Fibroblast of the conjunctiva (primary cell): ENCODE data around the gene NR2F6.
A peak's percentile ranks its signal among the peaks of the same experiment; 100 is the strongest.

ENCODE experiments used
- DNase-seq: peaks from one replicate; pipeline ENCODE4 v3.0.0-alpha.2; 2010; ENCODE audit warnings: low read depth

NR2F6 gene

DNA sequence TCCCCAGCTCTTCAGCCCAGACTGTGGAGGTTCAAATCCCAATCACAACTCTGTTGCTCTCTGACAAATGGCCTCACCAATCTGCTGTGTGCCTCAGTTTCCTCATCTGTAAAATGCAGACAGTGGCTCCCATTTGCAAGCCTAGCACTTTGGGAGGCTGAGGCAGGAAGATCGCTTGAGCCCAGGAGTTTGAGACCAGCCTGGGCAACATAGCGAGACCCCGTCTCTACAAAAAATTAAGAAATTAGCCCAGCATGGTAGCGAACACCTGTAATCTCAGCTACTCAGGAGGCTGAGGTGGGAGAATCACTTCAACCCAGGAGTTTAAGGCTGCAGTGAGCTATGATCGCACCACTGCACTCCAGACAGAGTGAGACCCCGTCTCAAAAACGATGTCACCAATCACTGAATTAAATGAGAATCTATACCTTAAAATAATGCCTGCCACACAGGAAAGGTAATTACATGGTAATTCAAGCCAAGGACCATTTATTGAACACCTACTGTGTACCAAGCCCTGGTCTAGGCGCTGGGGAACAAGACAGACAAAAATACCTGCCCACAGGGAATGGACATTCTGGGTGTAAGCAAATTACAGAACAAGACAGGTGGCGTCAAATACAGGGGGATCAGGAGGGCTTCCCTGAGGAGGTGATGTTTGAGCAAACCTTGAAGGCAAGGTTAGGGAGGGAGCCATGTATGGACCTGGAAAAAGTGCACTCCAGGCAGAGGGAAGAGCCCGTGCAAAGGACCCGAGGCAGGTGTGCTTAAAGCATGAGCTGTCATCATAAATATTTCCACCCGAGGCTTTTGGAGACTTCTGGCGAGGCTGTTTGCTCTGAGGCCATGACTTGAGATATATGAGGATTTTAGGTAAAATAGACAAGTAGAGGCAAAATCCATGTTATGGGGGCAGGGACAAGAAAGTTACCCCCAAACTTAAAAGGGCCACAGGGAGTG, 7.7 kb downstream of the NR2F6 start:
- DNase-seq = no peak

DNA sequence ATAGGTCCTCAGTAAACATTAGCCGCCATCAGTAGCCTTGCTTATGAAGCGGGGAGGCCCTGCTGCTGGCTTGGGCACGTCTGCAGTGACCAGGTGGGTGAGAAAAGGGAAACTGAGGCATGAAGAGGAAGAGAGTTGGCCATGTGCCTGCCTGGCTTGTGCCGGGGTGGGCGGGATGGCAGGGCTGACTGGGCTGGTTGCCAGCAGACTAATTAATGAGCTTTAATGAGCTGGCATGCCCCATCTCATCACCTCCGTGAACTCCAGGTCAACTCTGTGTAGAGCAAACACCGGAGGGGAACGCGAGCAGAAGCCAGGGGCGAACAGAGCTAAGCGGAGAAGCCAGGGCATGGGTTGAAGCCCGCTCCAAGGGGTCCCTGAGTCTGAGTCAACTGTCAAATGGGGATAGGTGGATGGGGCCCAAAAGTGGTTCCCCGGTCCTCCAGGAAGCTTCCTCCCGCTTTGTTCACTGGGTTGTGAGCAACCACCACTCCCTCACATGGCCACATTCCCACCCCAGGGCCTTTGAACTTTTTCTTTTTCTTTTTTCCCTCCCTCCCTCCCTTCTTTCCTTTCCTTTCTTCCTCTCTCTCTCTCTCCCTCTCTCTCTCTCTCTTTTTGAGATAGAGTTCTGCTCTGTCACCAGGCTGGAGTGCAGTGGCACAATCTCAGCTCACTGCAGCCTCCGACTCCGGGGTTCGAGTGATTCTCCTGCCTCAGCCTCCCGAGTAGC, 8.7 kb downstream of the NR2F6 start:
- no peak for DNase-seq

DNA sequence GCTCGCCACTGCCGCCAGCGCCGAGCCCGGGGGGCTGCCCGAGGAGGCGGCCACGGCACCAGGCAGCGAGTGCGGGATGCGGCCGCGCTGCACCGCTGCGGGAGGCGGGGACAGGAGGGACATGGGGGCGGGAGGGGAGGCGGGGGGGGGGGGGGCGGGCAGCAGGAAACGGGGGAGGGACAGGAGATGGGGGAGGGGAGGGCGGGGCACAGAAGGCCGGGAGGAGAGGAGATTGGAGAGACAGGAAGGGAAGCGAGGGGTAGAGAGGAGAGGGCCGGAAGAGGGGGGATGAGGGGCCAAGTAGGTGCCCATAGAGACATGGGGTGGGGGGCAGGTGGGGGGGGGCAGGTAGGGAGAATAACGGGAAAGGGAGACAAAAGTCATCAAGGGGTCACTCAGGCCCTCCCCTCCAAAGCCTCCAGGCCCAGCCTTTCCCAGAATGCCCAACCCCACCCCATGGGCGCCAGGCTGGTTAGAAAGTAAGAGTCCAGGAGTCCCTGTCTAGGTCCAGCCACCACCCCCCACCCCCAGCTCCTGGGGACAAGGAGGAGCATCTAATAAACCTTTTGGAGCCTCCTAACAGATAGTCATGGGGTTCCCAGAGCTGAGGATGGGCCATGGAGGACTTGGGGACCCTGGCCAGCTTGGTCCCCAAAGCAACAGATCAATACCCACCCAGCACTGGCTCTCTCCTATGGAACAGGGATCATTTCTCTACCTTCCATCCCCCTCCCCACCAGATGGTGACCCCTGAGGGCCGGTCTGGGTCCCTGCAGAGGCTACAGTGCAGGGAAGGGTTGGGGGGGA, 9.5 kb downstream of the NR2F6 start:
- no peak for DNase-seq

DNA sequence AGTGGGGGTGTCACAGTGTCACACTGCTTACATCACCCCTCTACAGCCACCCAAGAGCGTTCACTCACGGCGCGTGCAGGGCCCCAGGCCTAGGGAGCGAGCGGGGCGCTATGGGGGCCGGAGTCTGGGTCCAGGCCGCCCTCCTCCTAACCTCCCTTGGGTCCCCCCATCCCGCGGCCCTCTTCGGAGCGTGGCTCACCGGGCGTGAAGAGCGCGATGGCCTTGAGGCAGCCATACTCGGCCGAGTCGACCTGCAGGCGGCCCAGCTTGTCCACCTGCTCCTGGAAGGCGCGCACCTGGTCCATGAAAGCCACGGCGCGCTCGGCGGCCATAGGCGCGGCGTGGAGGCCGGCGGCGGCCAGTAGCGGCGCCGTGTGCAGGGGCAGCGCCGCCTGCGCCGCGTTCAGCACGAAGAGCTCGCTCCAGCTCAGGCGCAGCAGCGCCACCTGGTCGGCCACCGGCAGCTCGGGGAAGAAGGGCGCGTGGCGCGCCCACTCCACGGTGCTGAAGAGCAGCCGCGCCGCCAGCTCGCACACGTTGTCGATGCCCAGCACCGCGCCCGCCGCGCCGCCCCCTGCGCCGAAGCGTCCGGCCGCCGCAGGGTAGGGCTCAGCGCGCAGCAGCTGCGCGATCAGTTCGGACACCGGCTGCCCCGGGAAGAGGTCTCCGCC, 10.3 kb downstream of the NR2F6 start:
- no peak for DNase-seq

DNA sequence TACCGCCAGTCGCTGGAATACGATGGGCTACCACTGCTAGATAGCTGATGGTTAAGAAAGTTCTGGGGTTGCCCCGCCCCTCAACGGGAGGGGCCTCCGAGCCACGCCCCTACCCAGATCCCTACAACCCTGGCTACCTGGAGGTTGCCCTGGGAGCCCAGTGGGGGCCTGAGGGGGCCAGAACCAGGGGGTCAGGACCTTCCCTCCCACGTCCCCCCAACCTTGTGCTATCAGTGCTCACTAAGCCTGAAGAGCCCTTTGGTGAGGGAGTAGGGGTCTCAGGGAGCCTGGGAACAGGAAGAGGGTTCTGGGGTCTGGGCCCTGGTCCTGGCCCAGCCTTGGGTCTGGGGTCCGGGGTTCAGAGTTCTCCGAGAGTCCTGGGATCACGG, 10.8 kb downstream of the NR2F6 start:
- DNase-seq = no peak

DNA sequence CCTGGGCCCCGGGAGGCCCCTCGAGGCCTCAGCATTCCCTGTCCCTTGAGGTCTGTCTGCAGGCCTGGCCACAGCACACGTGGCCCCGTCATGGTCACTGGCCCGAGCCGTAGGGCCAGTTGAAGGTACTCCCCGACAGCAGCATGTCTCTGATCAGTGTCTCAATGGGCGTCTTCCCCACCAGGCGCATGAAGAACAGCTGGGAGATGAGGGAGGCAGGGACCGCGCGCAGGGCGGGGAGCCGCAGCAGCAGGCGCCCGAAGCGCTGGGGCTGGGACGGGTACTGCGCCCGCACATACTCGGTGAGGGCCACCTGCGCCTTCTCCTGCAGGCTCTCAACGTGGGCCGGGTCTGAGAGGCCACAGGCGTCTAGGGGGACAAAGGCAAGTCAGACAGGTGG, 13.5 kb downstream of the NR2F6 start:
- no peak for DNase-seq

DNA sequence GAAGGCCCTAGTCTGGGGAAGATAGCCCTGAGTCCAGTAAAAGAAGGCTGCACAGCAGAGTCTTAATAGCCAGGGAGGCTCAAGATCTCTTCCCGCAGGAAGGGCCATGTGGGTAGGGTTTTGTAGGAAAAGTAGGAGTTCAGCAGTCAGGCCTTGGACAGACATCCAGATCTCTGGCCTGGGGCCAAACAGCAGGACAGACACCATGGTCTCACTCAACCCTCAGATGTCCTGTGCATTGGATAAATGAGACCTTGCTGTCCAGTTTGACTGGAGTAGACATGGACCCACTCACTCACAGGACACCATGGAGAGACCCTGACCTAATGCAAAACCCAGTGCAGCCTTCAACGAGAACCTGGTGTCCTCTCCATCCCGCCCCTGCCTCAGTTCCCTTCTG, 15.8 kb downstream of the NR2F6 start:
- no peak for DNase-seq

DNA sequence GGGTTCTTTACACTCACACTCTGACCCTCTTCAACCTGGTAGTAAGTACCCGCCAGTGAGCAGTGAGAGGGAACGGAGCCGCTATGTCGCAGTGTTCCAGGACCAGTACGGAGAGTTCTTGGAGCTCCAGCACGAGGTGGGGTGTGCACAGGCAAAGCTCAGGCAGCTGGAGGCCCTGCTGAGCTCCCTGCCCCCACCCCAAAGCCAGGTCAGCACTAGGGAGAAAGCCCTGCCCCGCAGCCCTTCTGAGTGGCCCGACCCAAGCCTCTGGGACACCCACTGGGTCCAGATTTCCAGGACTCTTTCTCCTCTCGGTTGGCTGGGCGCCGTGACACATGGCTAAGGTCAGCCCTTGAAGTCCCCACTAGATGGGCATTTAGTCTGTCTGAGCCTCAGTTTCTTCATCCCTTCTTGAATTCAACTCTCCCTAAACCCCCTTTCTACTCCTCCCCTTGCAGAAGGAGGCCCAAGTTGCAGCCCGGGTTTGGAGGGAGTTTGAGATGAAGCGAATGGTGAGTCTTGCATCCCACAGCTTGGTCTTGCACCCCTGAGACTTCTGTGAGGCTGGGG, 17.8 kb downstream of the NR2F6 start:
- no peak for DNase-seq

DNA sequence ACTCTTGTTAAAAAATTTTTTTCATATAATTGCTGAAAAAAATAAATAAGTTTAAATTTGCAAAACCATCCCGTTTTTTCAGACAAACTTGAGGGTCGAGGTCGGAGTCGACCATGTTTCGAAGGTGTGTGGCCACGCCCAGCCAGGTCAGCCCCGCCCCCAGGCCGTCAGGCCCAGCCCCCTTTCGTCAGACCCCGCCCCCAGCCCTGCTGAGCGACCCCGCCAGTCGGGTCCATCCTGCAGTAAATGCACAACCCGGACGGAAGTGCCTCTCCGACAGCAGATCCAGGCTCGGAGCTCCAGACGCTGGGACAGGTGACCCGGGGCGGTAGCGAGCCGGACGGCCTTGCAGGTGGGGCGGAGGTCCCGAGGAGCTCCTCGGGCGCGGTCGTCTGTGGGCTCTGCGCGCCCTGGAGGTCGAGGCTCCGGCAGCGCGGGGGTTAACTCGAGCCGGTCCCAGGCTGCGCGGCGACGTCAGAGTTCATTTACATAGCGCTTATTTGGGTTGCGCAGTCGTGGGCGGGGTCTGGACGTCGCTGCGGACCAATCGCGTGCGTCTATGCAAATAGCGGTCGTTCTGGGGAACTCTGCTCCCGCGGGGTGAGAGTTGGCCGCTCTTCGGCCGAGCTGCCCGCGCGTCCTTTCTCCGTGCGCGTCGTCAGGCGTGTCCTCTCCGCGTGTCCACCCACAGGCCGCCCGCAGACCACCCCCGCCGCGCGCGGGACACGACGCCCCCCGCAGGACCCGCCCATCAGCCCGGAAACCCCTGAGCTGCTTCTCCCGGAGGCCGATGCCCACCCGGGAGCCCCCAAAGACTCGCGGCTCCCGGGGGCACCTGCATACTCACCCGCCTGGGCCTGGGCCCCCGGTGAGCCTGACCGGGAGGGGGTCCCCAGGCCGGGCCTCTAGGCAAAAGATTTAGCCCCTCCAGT, 19.5 kb downstream of the NR2F6 start, which contains the start of gene OCEL1:
OCEL1 (plus strand) TSS at position 225 of the 932 bp plus-strand sequence; CDS start at position 247, 22 bp downstream.
- DNase-seq = peak; percentile 93

DNA sequence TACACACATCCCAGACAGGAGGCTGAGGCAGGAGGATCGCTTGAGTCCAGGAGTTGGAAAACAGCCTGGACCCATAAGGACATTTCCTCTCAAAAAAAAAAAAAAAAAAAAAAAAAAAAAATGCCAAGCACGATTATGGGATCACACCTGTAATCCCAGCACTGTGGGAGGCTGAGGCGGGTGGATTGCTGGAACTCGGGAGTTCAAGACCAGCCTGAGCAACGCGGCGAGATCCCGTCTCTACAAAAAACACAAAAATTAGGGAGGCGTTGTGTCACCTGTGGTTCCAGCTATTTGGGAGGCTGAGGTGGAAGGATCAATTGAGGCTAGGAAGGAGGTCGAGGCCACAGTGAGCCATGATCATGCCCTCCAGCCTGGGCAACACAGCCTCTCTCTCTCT, 20.7 kb downstream of the NR2F6 start:
- DNase-seq = no peak

DNA sequence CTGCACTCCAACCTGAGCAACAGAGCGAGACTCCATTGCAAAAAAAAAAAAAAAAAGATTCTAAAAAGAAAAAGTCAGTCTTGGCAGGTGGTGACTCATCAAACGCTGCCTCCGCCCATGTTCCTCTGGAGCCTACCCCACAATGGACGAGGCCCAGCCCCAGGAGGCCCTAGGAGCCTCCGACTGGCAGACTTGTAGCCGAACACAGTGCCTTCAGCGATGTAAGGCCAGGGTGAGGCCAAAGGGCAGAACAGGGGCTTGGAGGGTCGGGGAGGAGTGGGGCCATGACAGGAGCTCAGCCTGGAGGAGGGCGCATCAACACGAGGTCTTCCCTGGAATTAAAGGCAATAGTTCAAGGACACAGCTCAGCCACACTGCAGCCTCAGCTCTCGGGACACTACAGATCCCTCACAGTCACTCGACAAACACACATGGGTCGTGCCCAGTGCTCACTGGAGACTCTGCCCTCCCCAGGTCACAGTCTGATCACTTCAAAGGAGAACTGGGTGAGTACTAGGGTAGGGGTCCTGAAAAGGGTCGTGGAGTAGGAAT, 25.4 kb downstream of the NR2F6 start:
- peak; percentile 83 for DNase-seq

DNA sequence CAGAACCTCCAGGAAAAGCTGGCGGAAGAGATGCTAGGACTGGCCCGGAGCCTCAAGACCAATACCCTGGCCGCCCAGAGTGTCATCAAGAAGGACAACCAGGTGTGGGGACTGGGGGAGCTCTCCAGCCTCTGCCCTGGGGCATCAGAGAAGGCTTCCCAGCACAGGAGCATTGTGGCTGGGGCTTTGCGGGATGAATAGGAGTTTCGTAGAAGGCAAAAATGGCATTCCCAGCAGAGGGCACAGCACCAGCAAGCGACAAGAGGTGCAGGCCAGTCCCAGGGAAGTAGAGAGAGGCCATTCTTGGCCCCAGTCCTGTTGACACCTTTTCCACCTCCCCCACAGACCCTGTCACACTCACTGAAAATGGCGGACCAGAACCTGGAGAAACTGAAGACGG, 26.4 kb downstream of the NR2F6 start:
- no peak for DNase-seq

DNA sequence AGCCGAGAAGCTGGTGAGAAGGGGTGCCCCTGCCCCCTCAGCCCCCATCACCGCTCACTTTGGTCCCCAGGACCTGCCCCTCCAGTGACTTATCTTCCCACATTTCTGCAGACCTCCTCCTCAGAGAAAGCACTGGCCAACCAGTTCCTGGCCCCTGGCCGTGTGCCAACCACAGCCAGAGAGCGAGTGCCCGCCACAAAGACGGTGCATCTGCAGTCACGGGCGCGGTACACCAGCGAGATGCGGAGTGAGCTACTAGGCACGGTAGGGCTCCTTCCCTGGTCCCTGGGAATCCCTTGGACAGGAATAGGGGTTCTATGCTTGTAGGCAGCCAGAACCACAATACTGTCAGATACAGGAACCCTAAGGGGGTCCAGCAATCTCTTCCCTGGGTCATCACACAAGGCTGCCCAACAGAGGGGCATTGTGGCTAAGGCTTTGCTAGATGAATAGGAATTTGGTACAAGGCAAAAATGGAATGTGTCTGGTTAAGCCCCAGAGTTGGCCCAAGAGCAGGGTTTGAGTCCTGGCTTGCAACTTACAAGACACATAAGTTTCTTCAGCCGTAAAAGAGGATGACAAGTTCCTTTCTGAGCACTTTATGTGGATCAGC, 29.6 kb downstream of the NR2F6 start:
- no peak for DNase-seq

DNA sequence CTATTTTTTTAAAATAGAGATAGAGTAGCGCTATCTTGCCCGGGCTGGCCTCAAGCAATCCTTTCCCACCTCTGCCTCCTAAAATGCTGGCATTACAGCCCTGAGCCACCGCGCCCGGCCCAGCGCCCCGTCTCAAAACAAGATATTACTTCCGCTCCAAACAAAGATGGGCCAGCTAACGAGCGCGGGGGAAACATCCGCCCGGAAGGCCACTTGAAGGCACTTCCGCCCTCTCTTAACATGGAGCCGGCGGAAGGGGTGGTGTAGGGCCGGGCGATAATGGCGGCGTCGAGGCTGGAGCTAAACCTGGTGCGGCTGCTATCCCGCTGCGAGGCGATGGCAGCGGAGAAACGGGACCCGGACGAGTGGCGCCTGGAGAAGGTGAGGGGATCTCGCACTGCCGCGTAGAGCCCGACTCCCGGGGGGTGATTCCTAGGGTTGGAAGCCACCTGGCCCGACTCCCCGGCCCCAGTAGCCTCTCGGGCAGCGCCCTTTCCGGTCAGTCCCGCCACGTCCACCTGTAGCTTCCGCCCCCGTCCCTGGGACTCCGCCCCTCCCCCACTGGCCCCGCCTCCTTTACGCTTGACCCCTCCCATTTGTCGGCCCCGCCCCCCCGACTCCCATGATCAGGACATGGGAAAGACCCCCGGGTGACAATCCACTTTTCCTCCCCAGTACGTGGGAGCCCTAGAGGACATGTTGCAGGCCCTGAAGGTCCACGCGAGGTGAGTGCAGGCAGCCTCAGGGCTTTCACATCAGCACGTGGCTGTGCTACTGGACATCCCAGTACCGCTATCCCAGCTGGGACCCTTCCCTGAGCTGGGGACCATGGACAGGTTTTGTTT, 30.4 kb downstream of the NR2F6 start, which contains the start of gene USE1:
USE1 (plus strand) TSS at position 231 of the 845 bp plus-strand sequence; CDS start at position 280, 49 bp downstream.
- peak; percentile 83 for DNase-seq

DNA sequence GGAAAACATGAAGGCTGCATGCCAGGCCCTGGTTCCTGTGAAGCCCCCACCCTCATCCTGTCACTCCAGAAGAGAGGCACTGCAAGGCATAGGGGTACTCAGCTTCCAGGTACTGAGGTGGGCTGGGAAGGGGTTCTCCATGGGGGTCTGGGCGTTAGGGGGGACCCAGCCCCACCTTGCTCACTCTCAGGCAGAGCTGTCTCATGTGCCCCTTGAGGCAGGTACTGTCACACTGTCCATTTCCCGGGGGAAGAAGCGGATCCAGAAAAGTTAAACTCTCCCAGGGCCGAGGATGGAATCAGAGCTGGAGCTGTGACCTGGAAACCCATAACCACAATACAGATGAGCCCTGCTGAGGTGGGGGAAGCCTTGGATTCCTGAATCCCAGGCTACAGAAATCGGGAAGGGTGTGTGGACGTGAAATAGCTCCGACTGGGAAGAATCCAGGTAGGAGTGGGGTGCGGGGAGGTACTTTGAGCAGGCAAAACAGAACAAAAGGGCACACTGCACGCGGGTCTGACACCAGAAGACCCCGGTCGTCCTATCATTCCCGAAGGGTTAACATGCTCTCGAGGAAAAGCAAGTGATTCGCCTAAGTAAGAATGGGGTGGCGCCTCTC, 31.1 kb downstream of the NR2F6 start:
- DNase-seq = no peak

DNA sequence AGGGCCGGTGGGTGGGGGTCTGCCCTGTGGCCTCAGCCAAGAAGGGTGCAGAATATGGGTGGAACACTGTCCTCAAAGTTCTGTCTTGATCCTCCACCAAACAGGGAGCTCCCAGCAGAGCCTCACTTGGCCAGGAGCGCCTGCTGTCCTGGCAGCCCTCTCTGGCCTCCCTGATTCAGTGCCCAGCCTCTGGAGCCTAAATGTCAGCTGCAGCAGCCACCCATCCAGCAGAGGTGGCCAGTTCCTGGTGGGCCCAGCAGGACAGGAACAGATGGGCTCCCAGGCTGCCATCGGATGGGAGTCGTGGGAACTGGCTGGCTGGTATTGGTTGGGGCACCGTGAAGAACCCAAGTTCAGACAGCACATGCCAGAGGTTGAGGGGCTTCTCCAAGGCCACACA, 32.4 kb downstream of the NR2F6 start:
- no peak for DNase-seq

DNA sequence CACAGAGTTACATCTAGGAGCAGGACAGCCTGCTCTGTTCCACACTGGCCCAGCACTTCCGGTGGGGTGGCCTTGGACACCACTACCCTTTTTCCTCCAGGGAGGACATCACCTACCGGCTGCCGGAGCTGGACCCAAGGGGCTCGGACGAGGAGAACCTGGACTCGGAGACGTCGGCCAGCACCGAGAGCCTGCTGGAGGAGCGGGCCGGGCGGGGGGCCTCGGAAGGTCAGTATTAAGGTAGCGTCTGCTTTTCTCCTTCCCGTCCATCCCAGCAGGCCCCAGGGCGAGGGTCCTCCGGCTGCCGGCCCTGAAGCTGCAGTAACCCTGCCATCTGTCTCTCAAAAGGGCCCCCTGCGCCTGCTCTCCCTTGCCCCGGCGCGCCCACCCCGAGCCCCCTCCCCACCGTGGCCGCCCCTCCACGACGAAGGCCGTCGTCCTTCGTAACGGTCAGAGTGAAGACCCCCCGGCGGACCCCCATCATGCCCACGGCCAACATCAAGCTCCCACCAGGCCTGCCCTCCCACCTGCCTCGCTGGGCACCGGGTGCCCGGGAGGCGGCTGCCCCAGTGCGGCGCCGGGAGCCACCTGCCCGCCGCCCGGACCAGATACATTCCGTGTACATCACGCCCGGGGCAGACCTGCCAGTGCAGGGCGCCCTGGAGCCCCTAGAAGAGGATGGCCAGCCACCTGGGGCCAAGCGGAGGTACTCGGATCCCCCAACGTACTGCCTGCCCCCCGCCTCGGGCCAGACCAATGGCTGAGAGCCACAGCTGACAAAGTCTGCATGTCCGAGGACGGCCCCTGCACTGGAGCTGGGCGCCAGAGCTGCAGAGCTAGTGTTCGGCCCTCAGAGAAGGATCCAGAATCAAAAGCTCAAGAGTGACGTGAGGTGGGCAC, 33.9 kb downstream of the NR2F6 start:
- DNase-seq = no peak
